Measurements from ENCODE around the gene RBM15B. TPM values are rescaled to one million over a fixed set of nuclear protein-coding genes. Genes with fewer than 3 reads are reported as not detected.

Gene RBM15B
- total and polyA plus RNA-seq, 9 of the 15 experiments (the other 6 are each of a cell fraction or from before 2014, with no cell fraction given) = 1.8 to 21.0 (median 10.5) TPM

DNA sequence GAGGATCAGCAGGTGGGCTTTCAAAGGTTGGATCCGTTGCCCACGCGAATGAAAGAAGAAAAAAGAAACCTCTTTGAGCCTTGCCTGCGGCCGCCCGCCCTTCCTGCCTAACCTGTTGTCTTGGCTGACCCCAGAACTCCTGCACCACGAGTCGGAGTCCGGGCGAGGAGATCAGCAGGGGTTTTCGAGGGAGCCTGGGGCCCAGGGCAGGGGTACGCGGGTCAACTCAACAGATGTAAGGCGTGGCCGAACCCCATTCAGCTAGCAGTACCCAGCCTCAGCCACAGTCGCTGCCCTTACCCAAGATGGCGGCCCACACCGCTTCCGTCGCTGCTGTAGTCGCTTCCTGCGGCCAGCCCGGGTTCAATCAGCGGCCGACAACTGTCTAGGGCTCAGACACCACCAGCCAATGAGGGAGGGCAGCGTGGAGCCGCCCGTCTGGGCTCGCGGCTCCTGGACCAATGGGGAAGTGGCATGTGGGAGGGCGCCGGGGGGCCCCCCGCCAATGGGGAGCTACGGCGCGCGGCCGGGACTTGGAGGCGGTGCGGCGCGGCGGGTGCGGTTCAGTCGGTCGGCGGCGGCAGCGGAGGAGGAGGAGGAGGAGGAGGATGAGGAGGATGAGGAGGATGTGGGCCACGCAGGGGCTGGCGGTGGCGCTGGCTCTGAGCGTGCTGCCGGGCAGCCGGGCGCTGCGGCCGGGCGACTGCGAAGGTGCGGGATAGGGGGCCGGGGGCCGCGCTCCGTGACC is 6.2 kb upstream of the RBM15B start, which contains the start of gene MANF (continued):
- TF ChIP-seq ZNF79 (CRISPR knock-in tag; IDR thresholded peaks at IDR 0.05; ENCODE audit: low read depth) (no peak), HNRNPLL (IDR thresholded peaks at IDR 0.05; ENCODE audit: low read depth, low read length, poor library complexity, severe bottlenecking) (peak; percentile 56), EP400 (IDR thresholded peaks at IDR 0.05) (peak; percentile 96), GTF2E2 (tag; IDR thresholded peaks at IDR 0.05) (no peak), MTF1 (CRISPR knock-in tag; IDR thresholded peaks at IDR 0.05; ENCODE audit: borderline replicate concordance) (no peak), CC2D1A (IDR thresholded peaks at IDR 0.05) (no peak), ZFPM2 (CRISPR knock-in tag; IDR thresholded peaks at IDR 0.05) (no peak), NCOA6 (IDR thresholded peaks at IDR 0.05) (no peak), TFAM (CRISPR knock-in tag; conservative IDR thresholded peaks at IDR 0.05) (no peak), CHD2 (IDR thresholded peaks at IDR 0.05; ENCODE audit: low read depth, low read length) (peak; percentile 83), SRSF7 (optimal IDR thresholded peaks at IDR 0.05; ENCODE audit: low read depth, low read length) (peak; percentile 83), SAP30 (IDR thresholded peaks at IDR 0.05; ENCODE audit: borderline replicate concordance, insufficient read depth, low read depth, low read length, poor library complexity, severe bottlenecking) (no peak), ZNF3 (CRISPR knock-in tag; IDR thresholded peaks at IDR 0.05) (no peak), MYNN (IDR thresholded peaks at IDR 0.05) (no peak), MYNN (CRISPR knock-in tag; IDR thresholded peaks at IDR 0.05) (no peak), HNRNPK (IDR thresholded peaks at IDR 0.05; ENCODE audit: low read depth, low read length, poor library complexity, severe bottlenecking) (no peak), RUNX1 (IDR thresholded peaks at IDR 0.05; ENCODE audit: low read depth) (no peak), ZNF12 (CRISPR knock-in tag; IDR thresholded peaks at IDR 0.05) (no peak), HMGN3 (IDR thresholded peaks at IDR 0.05; ENCODE audit: borderline replicate concordance, extremely low read depth, insufficient read length, low read depth, low read length) (peak; percentile 61)
- TF ChIP-seq, protein P1, sequence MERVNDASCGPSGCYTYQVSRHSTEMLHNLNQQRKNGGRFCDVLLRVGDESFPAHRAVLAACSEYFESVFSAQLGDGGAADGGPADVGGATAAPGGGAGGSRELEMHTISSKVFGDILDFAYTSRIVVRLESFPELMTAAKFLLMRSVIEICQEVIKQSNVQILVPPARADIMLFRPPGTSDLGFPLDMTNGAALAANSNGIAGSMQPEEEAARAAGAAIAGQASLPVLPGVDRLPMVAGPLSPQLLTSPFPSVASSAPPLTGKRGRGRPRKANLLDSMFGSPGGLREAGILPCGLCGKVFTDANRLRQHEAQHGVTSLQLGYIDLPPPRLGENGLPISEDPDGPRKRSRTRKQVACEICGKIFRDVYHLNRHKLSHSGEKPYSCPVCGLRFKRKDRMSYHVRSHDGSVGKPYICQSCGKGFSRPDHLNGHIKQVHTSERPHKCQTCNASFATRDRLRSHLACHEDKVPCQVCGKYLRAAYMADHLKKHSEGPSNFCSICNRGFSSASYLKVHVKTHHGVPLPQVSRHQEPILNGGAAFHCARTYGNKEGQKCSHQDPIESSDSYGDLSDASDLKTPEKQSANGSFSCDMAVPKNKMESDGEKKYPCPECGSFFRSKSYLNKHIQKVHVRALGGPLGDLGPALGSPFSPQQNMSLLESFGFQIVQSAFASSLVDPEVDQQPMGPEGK (CRISPR knock-in tag; IDR thresholded peaks at IDR 0.05; ENCODE audit: borderline replicate concordance) = no peak
- TF ChIP-seq, protein P2, sequence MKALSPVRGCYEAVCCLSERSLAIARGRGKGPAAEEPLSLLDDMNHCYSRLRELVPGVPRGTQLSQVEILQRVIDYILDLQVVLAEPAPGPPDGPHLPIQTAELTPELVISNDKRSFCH (CRISPR knock-in tag; IDR thresholded peaks at IDR 0.05) = no peak
- TF ChIP-seq, protein P2 (tag; IDR thresholded peaks at IDR 0.05) = no peak
- TF ChIP-seq, protein P3, sequence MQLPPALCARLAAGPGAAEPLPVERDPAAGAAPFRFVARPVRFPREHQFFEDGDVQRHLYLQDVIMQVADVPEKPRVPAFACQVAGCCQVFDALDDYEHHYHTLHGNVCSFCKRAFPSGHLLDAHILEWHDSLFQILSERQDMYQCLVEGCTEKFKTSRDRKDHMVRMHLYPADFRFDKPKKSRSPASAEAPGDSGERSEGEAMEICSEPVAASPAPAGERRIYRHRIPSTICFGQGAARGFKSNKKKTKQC (CRISPR knock-in tag; IDR thresholded peaks at IDR 0.05) = 0 out of 2 replicates have a peak, but pooled peaks have one; percentile 44

All from K562 (cell line).